ENCODE data around the gene DEFB118.

DNA sequence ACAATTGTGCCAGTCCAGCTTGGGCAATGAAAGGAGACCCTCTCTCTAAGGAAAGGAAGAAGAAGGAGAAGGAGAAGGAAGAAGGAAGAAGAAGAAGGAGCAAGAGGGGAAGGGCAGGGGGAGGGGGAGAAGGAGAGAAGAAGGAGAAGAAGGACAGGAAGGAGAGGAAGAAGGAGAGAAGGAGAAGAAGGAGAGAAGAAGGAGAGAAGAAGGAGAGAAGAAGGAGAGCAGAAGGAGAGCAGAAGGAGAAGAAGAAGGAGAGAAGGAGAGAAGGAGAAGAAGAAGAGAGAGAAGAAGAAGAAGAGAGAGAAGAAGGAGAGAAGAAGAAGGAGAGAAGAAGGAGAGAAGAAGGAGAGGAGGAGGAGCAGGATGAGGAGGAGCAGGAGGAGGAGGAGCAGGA, 37.5 kb upstream of the DEFB118 start:
- no peak for TF ChIP-seq CTCF (IDR thresholded peaks at IDR 0.05)
- no peak for TF ChIP-seq ZFX (IDR thresholded peaks at IDR 0.05; ENCODE audit: borderline replicate concordance)
